Measurements from ENCODE around the gene ASPDH. TPM values are rescaled to one million over a fixed set of nuclear protein-coding genes. Genes with fewer than 3 reads are reported as not detected.

Gene ASPDH
- total RNA-seq, 1 donor from 2014 or later = not detected

- H2AFZ ChIP-seq (ENCODE audit: low read depth, low read length) = no peak overlapping the region
- H3K27ac Mint-ChIP-seq (ENCODE audit: unreplicated experiment) = no peak overlapping the region
- no peaks in the 10 kb centered on the region for H3K36me3 ChIP-seq (ENCODE audit: insufficient read depth, low read length)
- no peak for TF ChIP-seq EZH2 (IDR thresholded peaks at IDR 0.05; ENCODE audit: insufficient read depth, low read length)
- TF ChIP-seq, protein P1, sequence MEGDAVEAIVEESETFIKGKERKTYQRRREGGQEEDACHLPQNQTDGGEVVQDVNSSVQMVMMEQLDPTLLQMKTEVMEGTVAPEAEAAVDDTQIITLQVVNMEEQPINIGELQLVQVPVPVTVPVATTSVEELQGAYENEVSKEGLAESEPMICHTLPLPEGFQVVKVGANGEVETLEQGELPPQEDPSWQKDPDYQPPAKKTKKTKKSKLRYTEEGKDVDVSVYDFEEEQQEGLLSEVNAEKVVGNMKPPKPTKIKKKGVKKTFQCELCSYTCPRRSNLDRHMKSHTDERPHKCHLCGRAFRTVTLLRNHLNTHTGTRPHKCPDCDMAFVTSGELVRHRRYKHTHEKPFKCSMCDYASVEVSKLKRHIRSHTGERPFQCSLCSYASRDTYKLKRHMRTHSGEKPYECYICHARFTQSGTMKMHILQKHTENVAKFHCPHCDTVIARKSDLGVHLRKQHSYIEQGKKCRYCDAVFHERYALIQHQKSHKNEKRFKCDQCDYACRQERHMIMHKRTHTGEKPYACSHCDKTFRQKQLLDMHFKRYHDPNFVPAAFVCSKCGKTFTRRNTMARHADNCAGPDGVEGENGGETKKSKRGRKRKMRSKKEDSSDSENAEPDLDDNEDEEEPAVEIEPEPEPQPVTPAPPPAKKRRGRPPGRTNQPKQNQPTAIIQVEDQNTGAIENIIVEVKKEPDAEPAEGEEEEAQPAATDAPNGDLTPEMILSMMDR (IDR thresholded peaks at IDR 0.05; ENCODE audit: insufficient read depth, low read depth, low read length) = no peak
- no peak overlapping the region for H3K4me3 ChIP-seq (ENCODE audit: insufficient read depth, low read depth, low read length)
- H3K9me3 Mint-ChIP-seq (ENCODE audit: unreplicated experiment) = peaks cover 14% of the 10 kb centered on the region
- H3K27ac ChIP-seq (ENCODE audit: low read depth, low read length) = no peak overlapping the region
- no peaks in the 10 kb centered on the region for H3K27me3 Mint-ChIP-seq (ENCODE audit: low read depth, unreplicated experiment)
- no peak for FAIRE-seq
- no peak overlapping the region for H3K4me3 Mint-ChIP-seq (ENCODE audit: unreplicated experiment)
- H4K20me1 ChIP-seq (ENCODE audit: insufficient read depth, low read length) = no peaks in the 10 kb centered on the region
- H3K27me3 ChIP-seq (ENCODE audit: insufficient read depth, low read length) = peaks cover 4% of the 10 kb centered on the region
- H3K9me3 ChIP-seq (ENCODE audit: insufficient read depth, low read depth, low read length) = no peaks in the 10 kb centered on the region
- DNase-seq (ENCODE audit: low read depth) = no peak
- no peak overlapping the region for H3K4me2 ChIP-seq (ENCODE audit: low read length)
- no peaks in the 10 kb centered on the region for H3K4me1 ChIP-seq (ENCODE audit: insufficient read depth, low read length)
- H3K79me2 ChIP-seq (ENCODE audit: insufficient read depth, low read length) = no peaks in the 10 kb centered on the region
- H3K4me1 Mint-ChIP-seq (ENCODE audit: low read depth, unreplicated experiment) = no peaks in the 10 kb centered on the region
- no peaks in the 10 kb centered on the region for H3K36me3 Mint-ChIP-seq (ENCODE audit: low read depth, unreplicated experiment)
- no peak overlapping the region for H3K9ac ChIP-seq (ENCODE audit: low read length)
Observed at GRCh38 chr19:50500753-50501151, 13.0 kb downstream of the ASPDH start.

GRCh38 chr19:50500060-50500752, 13.5 kb downstream of the ASPDH start:
- Mint-ChIP-seq H3K4me1 (ENCODE audit: low read depth, unreplicated experiment) (no peaks in the 10 kb centered on the region), H3K27ac (ENCODE audit: unreplicated experiment) (no peak overlapping the region), H3K9me3 (ENCODE audit: unreplicated experiment) (peaks cover 12% of the 10 kb centered on the region), H3K36me3 (ENCODE audit: low read depth, unreplicated experiment) (no peaks in the 10 kb centered on the region), H3K27me3 (ENCODE audit: low read depth, unreplicated experiment) (no peaks in the 10 kb centered on the region), H3K4me3 (ENCODE audit: unreplicated experiment) (no peak overlapping the region)
- H3K79me2 ChIP-seq (ENCODE audit: insufficient read depth, low read length) = no peaks in the 10 kb centered on the region
- DNase-seq (ENCODE audit: low read depth) (no peak), FAIRE-seq (no peak)
- H4K20me1 ChIP-seq (ENCODE audit: insufficient read depth, low read length) = no peaks in the 10 kb centered on the region
- no peak overlapping the region for H3K4me2 ChIP-seq (ENCODE audit: low read length)
- H3K27me3 ChIP-seq (ENCODE audit: insufficient read depth, low read length) = peaks cover 4% of the 10 kb centered on the region
- H3K27ac ChIP-seq (ENCODE audit: low read depth, low read length) = no peak overlapping the region
- TF ChIP-seq EZH2 (IDR thresholded peaks at IDR 0.05; ENCODE audit: insufficient read depth, low read length) = no peak
- TF ChIP-seq, protein P1 (IDR thresholded peaks at IDR 0.05; ENCODE audit: insufficient read depth, low read depth, low read length) = no peak
- H3K4me1 ChIP-seq (ENCODE audit: insufficient read depth, low read length) = no peaks in the 10 kb centered on the region
- H3K9me3 ChIP-seq (ENCODE audit: insufficient read depth, low read depth, low read length) = no peaks in the 10 kb centered on the region
- H3K36me3 ChIP-seq (ENCODE audit: insufficient read depth, low read length) = no peaks in the 10 kb centered on the region
- no peak overlapping the region for H3K4me3 ChIP-seq (ENCODE audit: insufficient read depth, low read depth, low read length)
- no peak overlapping the region for H2AFZ ChIP-seq (ENCODE audit: low read depth, low read length)
- H3K9ac ChIP-seq (ENCODE audit: low read length) = no peak overlapping the region

Data from astrocyte (in vitro differentiated cells and primary cell).